ENCODE results near the gene CSRNP3.

- TF ChIP-seq POLR2A (IDR thresholded peaks at IDR 0.05) (no peak), CTCF (IDR thresholded peaks at IDR 0.05) (no peak), EP300 (IDR thresholded peaks at IDR 0.05) (no peak)
Observed at GRCh38 chr2:165648801-165649200, 179.3 kb downstream of the CSRNP3 start.

All from ovary (tissue), 3 donors.